ENCODE results near the gene ABCA7.

ABCA7 gene

GRCh38 chr19:1060689-1061088 is 20.8 kb downstream of the ABCA7 start:
- no peak for DNase-seq

GRCh38 chr19:1061987-1062386 is 22.1 kb downstream of the ABCA7 start:
- no peak for DNase-seq

- DNase-seq: peak; percentile 62
Observed at GRCh38 chr19:1062387-1063029, 22.6 kb downstream of the ABCA7 start.

DNA sequence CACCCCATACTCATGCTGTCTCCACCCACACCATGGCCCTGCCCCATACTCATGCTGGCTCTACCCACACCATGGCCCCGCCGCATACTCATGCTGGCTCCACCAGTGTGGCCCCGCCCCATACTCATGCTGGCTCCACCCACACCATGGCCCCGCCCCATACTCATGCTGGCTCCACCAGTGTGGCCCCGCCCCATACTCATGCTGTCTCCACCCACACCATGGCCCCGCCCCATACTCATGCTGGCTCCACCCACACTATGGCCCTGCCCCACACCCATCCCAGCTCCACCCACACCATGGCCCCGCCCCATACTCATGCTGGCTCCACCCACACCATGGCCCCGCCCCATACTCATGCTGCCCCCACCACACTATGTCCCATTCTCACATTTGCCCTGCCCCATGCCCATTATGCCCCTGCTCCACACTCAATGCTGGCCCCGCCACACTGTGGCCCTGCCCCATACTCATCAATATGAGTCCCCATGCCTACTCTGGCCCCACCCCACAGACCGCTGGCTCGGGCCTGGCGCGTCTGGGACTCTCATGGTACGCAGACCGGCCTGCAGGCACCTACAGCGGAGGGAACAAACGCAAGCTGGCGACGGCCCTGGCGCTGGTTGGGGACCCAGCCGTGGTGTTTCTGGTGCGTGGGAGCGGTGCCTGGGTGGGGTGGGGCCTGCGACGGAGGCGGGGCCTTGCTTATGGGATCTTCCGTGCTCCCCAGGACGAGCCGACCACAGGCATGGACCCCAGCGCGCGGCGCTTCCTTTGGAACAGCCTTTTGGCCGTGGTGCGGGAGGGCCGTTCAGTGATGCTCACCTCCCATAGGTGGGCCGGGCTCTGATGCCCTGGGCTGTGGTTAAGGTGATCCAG is 23.4 kb downstream of the ABCA7 start:
- peak; percentile 71 for DNase-seq

DNA sequence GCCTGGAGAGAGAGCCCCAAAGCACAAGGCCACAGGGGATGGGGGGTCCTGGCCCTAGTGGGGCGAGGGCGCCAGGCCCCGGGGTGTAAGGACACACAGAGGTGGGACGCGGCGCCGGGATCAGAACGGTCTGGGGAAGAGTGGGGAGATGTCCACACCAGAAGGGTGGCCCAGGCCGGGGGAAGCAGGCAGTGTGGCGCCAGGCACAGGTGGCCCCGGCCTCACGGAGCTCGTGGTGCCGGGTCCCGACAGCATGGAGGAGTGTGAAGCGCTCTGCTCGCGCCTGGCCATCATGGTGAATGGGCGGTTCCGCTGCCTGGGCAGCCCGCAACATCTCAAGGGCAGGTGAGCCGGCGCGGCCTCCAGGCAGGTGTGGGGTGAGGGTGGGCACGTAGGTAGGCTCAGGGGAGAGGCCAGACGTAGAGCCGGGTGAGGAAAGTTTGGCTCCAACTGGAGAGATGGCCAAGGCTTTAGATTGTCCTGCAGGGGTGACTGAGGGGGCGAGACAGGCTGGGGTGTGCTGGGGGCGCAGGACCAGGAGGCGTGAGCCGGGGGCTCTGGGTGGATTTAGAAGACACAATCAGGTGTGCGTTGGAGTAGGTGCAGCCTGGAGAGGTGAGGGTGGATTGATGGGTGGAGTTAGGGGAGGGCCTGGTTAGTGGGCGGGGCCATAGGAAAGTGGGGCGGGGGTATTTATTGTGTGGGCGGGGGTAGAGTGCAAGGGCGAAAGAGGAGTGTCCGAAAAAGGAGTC is 24.2 kb downstream of the ABCA7 start:
- no peak for DNase-seq

GRCh38 chr19:1064661-1065605 is 25.0 kb downstream of the ABCA7 start:
- DNase-seq: peak; percentile 89

- no peak for DNase-seq
Observed at GRCh38 chr19:1065606-1066109, 25.8 kb downstream of the ABCA7 start.

DNA sequence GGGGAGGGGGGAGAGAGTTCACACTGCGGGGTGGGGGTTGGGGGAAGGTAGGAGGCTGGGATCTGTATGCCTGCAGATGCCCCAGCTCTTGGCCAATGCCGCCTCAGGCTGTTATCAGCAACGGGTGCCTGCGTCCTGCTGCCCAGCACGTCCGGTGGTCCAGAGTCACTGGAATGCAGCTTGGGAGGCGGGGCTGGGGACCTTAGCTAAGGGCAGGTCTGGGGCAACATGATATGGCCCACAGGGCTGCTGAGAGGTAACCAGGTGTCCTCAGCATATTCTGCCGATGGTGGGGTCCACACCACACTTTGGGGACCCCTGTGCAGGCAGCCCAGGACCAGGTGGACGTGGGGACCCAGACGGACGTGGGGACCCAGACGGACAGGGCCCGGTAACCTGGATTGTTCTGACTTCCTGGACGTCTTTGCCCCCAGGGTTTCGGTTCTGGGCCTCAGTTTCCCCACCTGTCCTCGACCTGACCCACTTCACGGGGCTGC is 26.4 kb downstream of the ABCA7 start:
- peak; percentile 76 for DNase-seq

GRCh38 chr19:1066748-1067340 is 26.9 kb downstream of the ABCA7 start, which contains the start of gene ARHGAP45:
ARHGAP45 (plus strand) TSS chr19:1067167; CDS start chr19:1067406, 239 bp downstream.
- DNase-seq: peak; percentile 87

DNA sequence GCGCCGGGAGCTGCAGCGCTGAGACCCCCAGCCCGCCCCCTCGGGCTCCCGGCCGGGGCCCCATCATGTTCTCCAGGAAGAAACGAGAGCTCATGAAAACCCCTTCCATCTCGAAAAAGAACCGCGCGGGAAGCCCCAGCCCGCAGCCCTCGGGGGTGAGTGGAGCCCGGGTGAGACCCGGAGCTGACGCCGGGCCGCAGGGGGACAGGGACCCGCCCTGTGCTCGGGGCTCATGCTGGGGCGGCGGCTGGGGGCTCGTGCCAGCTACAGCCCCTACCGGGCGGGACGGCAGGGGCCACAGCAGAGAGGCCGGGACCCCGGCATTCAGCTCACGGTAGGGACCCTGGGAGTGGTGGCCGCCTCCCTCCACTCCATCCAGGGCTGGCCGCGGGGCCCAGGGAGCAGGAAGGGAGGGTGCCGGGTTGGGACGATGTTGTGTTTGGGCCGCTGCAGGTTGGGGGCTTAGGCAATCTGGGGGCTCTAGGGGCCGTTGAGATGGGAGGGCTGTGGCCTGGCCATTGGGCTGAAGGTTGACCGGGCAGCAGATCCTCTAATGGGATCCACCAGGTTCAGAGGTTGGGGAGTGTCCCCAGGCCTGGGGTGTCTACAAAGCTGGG is 27.5 kb downstream of the ABCA7 start:
- DNase-seq: peak; percentile 65

DNA sequence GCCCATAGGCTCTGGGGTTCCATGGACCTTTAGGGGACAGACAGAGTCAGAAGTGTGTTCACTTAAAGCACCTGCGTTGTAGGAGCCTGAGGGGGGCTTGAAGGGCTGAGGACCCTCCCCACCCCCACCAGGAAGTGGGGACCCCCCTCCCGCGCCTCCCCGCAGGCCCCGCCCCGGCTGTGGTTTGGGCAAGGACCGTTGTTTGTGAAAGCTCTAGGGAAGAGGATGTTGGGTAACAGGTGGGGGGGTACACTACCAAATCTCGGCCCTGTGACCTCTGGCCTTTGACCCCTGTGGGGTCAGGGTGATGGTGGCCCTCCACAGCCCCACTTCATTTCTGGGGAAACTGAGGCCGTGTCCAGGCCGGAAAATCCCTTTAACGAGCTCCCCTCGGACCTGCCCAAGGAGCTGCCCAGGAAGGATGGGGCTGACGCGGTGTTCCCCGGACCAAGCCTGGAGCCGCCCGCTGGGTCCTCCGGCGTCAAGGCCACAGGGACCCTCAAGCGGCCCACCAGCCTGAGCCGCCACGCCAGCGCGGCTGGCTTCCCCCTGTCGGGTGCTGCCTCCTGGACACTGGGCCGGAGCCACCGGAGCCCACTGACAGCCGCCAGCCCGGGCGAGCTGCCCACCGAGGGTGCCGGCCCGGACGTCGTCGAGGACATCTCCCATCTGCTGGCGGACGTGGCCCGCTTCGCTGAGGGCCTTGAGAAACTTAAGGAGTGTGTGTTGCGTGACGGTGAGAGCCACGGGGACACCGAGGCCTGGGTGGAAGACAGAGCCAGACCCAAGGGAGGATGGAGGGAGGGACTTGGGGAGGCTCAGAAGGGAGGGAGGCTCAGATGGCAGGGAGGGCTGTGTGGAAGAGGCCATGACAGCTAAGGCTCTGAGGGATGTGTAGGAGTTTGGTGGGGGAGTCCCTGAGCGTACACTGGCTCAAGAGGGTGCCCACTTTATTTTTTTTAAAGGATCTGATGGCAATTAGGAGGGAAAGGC is 28.4 kb downstream of the ABCA7 start:
- DNase-seq: peak; percentile 83

DNA sequence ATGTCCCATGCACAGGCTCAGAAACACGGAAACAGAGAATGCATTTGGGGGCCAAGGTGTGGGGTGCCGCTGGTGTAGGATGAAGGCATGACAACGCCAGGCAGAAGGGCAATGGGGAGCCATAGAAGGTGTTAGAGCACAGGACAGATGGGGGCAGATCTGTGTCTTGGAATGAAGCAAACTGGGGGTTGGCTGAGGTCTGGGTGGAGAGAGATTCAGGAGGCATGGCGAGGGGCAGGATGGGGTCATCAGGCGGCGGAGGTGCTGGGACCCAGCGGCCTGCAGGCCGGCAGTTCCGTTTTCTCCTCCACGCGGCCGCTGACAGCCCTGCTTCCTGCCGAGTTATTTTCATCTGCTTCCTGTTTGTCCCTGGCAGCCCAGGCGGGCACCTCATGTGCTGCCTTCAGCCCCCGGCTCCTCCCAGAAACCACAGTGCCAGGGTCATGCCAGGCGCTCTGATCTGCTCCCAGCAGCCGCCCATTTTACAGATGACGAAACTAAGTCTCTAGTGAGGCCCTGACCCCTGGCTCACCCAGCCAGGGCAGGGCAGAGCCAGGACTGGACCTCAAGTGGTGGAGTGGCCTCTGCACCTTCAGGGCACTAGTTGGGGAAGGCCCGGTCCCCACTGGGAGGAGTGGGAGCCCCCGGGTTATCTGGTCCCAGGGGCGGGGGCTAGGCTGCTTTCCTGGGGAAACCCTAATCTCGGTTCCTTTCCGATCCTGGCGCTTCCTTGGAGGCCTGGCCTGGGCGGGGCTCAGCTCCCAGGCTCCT is 29.3 kb downstream of the ABCA7 start:
- DNase-seq: peak; percentile 97

- no peak for DNase-seq
Observed at GRCh38 chr19:1070576-1070930, 30.6 kb downstream of the ABCA7 start.

DNA sequence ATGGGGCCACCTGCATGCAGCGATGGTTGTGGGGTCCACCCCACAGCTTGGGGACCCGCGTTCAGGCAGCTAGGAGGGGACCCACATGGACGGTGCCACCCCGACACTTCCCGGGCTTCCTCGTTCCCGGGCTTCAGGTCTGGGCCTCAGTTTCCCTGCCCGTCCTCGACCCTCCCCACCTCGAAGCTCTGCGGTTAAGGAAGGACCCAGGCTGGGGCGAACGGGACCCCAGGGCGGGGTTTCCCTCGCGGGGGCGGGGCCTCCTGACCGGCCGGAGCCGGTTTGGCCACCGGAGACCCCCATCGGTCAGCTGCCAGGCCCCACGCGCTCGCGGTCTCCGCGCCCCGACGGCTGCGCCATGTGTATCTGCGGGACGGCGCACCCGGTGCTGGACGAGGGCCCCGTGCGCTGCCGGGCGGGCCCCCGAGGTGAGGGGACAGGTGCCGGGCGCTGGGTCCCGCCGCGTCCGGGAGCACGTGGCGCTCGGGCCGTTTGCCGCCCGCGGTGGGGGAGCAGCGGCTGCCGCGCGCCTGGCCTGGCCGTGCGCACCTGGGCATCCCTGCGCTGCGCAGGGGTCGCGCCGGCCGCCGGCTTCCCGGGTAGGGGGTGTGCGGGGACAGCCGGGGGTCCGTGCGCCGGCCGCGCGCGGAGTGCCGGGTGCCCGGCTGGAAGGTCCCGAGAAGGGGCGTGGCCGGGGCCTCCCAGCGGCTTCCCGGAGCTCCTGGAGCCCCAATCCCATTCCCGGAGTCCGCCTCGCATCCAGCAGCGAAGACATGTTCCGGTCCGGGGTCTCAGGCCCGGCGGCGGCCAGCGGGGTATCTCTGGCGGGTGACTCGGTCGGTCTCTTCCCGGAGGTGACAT is 31.3 kb downstream of the ABCA7 start:
- no peak for DNase-seq

GRCh38 chr19:1072371-1073015 is 32.6 kb downstream of the ABCA7 start:
- DNase-seq: no peak

DNA sequence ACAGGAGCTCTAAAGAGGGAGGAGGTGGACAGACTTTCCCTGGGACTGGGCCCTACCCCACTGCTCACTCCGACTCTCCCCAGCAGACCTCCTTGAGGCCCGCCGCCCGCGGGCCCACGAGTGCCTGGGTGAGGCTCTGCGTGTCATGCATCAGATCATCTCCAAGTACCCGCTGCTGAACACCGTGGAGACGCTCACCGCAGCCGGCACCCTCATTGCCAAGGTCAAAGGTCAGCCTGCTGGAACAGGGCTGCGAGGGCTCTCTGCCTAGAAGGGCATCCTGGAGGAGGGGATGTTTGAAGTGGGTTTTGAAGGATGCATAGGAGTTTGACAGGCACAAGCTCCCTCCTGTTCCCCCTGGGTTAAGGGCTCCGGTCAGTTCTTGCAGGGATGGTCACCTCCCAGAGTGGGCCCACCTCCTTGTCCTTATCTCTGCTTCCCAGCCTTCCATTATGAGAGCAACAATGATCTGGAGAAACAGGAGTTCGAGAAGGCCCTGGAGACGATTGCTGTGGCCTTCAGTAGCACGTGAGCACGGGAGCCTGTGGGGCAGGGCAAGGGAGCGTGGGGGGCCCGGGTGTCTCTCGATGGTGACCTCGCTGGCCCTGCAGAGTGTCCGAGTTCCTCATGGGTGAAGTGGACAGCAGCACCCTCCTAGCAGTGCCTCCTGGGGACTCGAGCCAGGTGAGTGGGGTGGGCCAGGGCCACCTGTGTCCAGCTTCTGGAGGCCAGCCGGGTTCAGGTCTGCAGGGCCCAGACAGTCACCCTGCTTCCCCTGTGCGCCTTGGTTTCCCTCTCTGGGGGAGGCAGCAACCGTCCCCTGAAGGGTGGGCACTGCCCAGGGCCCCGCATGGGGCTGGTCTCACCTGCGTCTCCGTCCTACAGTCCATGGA is 33.4 kb downstream of the ABCA7 start:
- no peak for DNase-seq

Measured in hematopoietic multipotent progenitor cell treated with erythropoietin and hydrocortisone succinate and interleukin-3 and kit ligand, for 4 days (in vitro differentiated cells).